Subcutaneous abdominal adipose tissue (tissue), 5 donors: ENCODE measurements around the gene CALHM5.
"Not testable (repeated sequence)": the region's sequence is repeated elsewhere in the genome, so short reads cannot be mapped to it uniquely, and the experiment has no call there.

ENCODE experiments used
- H3K27ac ChIP-seq: one replicate; pipeline ENCODE4 v1.7.0; 2013; ENCODE audit warnings: low read depth, mild to moderate bottlenecking, inconsistent platforms, low read length, moderate library complexity
- H3K27me3 ChIP-seq, 5 donors: one replicate each; pipeline ENCODE4 v1.7.0; 2013; ENCODE audit warnings: low read length in 5 of 5, inconsistent platforms in 1 of 5; ENCODE audit not compliant: control insufficient read depth in 5 of 5, insufficient read depth in 4 of 5
- H3K36me3 ChIP-seq, 5 donors: one replicate each; pipeline ENCODE4 v1.7.0; 2013; ENCODE audit warnings: low read length in 5 of 5; ENCODE audit not compliant: control insufficient read depth in 5 of 5, insufficient read depth in 5 of 5
- H3K4me1 ChIP-seq, 5 donors: one replicate each; pipeline ENCODE4 v1.7.0; 2013; ENCODE audit warnings: low read length in 5 of 5, mild to moderate bottlenecking in 3 of 5, moderate library complexity in 1 of 5; ENCODE audit not compliant: control insufficient read depth in 5 of 5, insufficient read depth in 5 of 5
- H3K4me3 ChIP-seq, 5 donors: one replicate each; pipeline ENCODE4 v1.7.0; 2013; ENCODE audit warnings: low read length in 5 of 5, low read depth in 1 of 5
- H3K9ac ChIP-seq, 5 donors: one replicate each; pipeline ENCODE4 v1.7.0; 2013; ENCODE audit warnings: low read length in 5 of 5, mild to moderate bottlenecking in 4 of 5, moderate library complexity in 3 of 5
- H3K9me3 ChIP-seq, 5 donors: one replicate each; pipeline ENCODE4 v1.7.0; 2013; ENCODE audit warnings: low read length in 5 of 5; ENCODE audit not compliant: control insufficient read depth in 5 of 5
- donor health status: healthy.
- donor health status: healthy.
- donor health status: healthy.
- donor health status: healthy.
- donor health status: healthy.

Gene CALHM5

DNA sequence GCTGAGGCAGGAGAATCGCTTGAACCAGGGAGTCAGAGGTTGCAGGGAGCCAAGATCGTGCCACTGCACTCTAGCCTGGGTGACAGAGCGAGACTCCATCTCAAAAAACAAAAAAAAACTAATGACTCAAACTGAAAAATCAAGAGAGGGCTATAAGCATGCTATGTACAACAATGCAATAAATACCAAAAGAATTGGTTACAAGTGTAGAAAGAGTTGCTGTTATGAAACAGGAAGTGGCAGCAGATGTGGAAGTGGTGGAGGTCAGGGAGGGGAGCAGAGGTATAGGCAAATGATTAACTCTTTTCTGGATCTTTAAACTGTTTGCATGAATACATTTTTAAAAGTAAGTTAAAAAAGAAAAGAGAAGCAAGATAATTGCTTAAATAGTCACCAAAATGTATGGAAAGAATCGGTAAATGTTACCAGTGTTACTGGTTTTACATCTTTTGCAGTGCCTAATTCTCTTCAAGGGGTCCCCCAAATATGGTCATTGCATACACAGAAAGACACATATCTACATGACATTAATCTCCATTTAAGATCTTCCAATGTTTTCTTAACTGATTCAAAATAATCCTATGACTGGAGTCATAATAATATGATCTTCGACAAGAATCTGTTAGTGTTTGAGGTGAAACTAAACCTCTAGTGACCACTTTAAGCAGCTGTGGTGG lies 35.3 kb upstream of the CALHM5 start:
- no peaks in the 10 kb centered on the region for H3K9me3 ChIP-seq
- no peak overlapping the region for H3K4me3 ChIP-seq
- no peak overlapping the region for H3K9ac ChIP-seq
- peaks cover 0 to 5% (median 0%) of the 10 kb centered on the region in 5 donors for H3K4me1 ChIP-seq
- no peak overlapping the region for H3K27ac ChIP-seq
- H3K27me3 ChIP-seq, result no peaks in the 10 kb centered on the region
- H3K36me3 ChIP-seq, result no peaks in the 10 kb centered on the region

DNA sequence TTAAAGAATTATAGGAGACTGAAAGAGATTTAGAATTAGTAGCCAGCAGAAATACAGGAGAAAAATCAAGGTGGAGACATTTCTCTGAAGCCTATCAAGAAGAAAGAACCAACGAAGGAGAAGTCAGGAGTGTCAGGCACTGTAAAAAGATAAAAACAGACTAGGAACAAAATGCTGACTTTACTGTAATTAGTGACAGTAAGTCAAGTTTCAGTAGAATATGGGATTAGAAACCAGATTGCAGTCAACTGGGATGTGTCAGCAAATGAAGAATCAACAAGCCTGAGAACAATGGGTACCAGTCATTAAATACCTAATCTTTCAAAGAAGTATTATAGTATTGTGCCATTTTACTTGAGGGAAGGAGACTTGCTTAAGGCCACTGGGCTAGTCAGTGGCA lies 28.7 kb upstream of the CALHM5 start:
- H3K9ac ChIP-seq, result no peak overlapping the region
- no peaks in the 10 kb centered on the region for H3K36me3 ChIP-seq
- no peaks in the 10 kb centered on the region for H3K27me3 ChIP-seq
- H3K9me3 ChIP-seq, result no peaks in the 10 kb centered on the region
- H3K4me1 ChIP-seq, result no peaks in the 10 kb centered on the region
- H3K27ac ChIP-seq, result no peak overlapping the region
- no peak overlapping the region for H3K4me3 ChIP-seq

DNA sequence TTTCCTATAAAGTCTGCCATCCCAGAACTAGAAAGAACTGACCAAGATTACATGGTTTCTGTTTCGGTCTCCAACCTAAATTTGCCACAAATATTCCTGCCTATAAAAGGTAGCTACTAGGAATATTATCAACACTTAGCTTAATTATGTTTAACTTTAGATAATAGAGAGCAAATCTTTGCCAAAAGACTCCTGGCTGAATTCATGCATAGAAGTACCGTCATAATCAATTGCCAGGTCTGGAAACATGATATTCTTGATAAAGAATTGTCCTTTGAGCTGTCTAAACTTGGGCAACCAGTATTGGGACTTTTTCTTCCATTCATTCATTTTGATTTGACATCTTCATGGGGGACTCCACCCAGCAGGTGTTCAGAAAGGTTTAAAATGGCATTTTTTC lies 27.8 kb upstream of the CALHM5 start:
- no peaks in the 10 kb centered on the region for H3K36me3 ChIP-seq
- H3K4me1 ChIP-seq, result no peaks in the 10 kb centered on the region
- no peak overlapping the region for H3K9ac ChIP-seq
- no peaks in the 10 kb centered on the region for H3K27me3 ChIP-seq
- H3K4me3 ChIP-seq, result no peak overlapping the region
- H3K27ac ChIP-seq, result no peak overlapping the region
- H3K9me3 ChIP-seq, result no peaks in the 10 kb centered on the region

DNA sequence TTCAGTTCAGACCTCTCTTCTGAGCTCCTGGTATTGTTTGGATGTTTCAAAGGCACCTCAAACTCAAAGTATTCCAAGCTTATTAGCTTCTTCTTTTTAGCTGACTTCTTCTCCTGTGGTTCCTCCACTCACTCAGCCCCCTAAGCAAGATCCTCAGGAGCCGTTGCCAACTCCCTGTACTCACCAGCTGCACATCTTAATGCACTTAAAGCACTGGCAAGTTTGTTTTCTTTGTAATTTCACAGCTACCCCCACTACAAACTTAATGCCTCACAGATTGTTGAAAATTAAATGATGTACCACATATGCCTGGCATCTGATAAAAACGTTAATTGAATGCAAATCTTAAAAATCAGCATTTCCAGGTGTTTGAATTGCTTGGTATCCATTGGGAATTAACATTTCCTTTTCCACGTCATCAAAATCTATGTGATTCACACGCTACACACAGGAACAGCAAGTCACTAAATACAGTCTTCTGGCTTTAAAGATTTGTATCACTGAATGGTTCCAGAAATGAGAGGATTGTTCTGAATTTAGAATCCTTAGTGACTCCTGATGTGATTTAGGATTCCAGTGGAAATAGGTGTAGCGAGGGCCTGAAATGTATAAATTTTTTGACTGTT lies 25.8 kb upstream of the CALHM5 start:
- no peaks in the 10 kb centered on the region for H3K36me3 ChIP-seq
- no peak overlapping the region for H3K4me3 ChIP-seq
- no peaks in the 10 kb centered on the region for H3K9me3 ChIP-seq
- H3K27ac ChIP-seq, result no peak overlapping the region
- H3K27me3 ChIP-seq, result no peaks in the 10 kb centered on the region
- H3K4me1 ChIP-seq, result no peaks in the 10 kb centered on the region
- H3K9ac ChIP-seq, result no peak overlapping the region

DNA sequence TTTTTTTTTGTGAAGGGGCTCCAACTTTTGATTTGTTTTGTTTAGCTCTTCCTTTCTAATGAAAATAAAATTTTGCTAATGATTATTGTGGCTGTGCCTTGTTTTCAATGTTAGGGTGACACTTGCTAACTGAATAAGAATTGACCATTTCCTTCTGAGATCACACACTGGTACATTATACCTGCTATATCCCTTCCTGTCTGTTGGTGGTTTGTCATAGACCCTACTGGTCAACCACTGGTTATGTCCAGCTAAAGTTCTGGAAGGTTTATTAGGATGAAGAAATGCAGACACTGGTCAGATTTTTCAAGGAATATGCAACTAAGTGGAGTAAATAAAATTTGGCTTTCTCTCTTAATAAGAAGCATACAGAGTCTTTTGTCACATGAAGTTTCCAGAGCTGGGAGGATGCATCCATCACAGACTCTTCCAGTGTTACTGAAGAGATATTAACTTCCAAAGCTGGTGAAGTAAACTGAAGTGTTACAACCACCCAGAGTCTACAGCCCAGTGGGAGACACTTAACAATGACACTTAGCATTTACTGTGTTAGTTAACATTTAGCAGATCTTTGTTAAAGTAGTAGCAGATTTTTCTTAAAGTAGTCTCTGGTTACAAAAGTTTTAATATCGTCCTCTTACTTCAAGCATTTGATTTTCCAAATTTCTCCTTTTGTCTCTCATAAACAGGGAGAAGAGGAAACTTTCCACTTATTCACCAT lies 19.7 kb upstream of the CALHM5 start:
- Histone ChIP-seq H3K4me1 (no peaks in the 10 kb centered on the region), H3K27ac (no peak overlapping the region), H3K27me3 (no peaks in the 10 kb centered on the region), H3K4me3 (no peak overlapping the region), H3K36me3 (no peaks in the 10 kb centered on the region), H3K9ac (no peak overlapping the region), H3K9me3 (no peaks in the 10 kb centered on the region)

DNA sequence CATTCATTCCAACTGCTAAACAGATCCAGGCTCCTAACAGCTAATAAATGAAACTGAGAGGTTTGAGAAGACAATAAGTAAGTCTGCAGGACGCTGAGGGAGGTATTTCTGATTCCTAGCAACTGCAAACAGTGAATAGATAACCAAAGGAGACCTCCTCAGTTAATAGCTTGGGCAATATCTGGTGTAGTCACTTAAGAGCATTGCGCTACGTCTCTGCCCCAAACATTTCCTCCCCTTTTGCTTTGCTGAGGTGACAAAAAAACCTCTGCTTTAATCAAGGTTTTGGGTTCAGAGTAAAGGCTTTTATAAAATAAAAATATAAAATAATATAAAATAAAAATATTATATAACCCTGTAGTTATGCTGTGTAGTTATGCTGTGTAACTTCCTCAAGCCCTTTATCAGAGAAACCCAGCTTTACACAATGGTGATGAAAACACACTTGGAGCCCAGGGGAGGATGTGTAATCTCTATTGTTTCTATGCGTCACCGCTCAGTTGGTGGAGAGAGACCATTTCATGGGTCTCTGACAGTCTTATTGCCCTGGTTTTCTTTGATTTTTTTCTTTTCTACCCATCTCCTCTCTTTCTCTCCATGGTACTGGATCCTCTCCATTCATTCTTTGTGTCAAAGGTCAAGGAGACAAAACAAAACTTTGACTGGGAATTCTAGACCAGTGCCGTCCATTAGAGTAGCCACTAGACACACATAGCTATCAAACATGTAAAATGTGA lies 18.9 kb upstream of the CALHM5 start:
- Histone ChIP-seq H3K27ac (no peak overlapping the region), H3K27me3 (no peaks in the 10 kb centered on the region), H3K36me3 (no peaks in the 10 kb centered on the region), H3K9me3 (no peaks in the 10 kb centered on the region), H3K9ac (no peak overlapping the region), H3K4me1 (no peaks in the 10 kb centered on the region), H3K4me3 (no peak overlapping the region)

DNA sequence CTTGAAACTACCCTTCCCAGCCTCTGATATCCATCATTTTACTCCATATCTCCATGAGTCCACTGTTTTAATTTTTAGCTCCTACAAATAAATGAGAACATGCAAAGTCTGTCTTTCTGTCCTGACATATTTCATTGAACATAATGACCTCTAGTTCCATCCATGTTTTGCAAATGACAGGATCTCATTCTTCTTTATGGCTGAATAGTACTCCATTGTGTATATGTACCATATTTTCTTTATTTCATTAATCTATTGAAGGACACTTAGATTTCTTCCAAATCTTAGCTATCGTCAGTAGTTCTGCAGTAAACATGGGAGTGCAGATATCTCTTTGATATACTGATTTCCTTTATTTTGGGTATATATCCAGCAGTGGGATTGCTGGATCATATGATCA lies 16.3 kb upstream of the CALHM5 start:
- H3K27ac ChIP-seq, H3K9me3 ChIP-seq, H3K9ac ChIP-seq, H3K36me3 ChIP-seq, H3K4me1 ChIP-seq, H3K27me3 ChIP-seq, H3K4me3 ChIP-seq: not testable (repeated sequence)

DNA sequence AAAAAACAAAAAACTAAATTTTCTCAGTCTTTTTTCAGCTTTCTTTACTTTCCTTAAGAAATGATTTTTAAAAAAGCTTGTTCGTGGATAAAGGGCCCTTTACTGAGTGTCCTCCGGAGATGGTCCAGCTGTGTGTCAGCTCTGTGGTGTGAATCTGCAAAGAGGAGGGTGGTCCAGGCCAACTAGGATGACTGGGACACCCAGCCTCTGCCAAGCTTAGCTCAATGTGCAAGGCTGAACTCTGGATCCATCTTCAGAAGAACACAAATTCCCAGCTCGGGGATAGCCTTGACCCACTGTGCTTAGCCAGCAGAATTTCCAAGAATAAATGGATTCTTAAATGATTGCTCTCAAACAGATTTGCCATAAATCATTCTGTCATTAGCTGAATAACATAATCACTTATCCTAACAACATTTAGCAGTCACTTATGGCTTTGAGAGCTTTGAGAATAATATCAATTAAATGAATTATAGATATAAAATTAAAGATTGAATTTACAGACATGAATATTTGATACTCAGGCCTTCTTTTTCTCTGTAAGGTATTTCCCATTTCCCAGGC lies 14.2 kb upstream of the CALHM5 start:
- H3K9me3 ChIP-seq, result no peaks in the 10 kb centered on the region
- no peak overlapping the region for H3K27ac ChIP-seq
- no peaks in the 10 kb centered on the region for H3K36me3 ChIP-seq
- no peak overlapping the region for H3K9ac ChIP-seq
- H3K4me1 ChIP-seq, result no peaks in the 10 kb centered on the region
- H3K27me3 ChIP-seq, result no peaks in the 10 kb centered on the region
- no peak overlapping the region for H3K4me3 ChIP-seq

DNA sequence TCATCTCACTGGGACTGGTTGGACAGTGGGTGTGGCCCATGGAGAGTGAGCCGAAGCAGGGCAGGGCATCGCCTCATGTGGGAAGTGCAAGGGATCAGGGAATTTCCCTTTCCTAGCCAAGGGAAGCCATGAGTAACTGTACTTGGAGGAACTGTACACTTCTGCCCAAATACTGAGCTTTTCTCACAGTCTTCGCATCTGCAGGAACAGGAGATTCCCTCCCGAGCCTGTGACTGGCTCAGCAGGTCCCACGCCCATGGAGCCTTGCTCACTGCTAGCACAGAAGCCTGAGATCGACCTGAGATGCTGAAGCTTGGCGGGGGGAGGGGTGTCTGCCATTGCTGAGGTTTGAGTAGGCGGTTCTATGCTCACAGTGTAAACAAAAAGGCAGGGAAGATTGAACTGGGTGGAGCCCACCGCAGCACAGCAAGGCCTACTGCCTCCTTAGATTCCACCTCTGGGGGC lies 10.4 kb upstream of the CALHM5 start:
- H3K4me3 ChIP-seq, result no peak overlapping the region
- H3K27ac ChIP-seq, result no peak overlapping the region
- no peak overlapping the region for H3K9ac ChIP-seq
- H3K4me1 ChIP-seq, result no peaks in the 10 kb centered on the region
- no peaks in the 10 kb centered on the region for H3K36me3 ChIP-seq
- H3K27me3 ChIP-seq, result no peaks in the 10 kb centered on the region
- H3K9me3 ChIP-seq, result no peaks in the 10 kb centered on the region
